SU-DHL-6 (cell line): Measurements from ENCODE around the gene PTPRJ.

Source experiments
- H2AFZ ChIP-seq: fragments of 200-600 bp; sonication (generic); 2 replicates; pipeline ENCODE4 v1.6.1; 2014; ENCODE audit warnings: low read depth, mild to moderate bottlenecking, moderate library complexity, mixed read lengths, antibody characterized with exemption, low read length; ENCODE audit not compliant: severe bottlenecking
- H3F3A ChIP-seq: fragments of 200-600 bp; shearing (Covaris generic); 2 replicates; pipeline ENCODE4 v1.6.0; 2016; ENCODE audit warnings: antibody characterized with exemption, mild to moderate bottlenecking; ENCODE audit not compliant: insufficient read depth
- H3K27ac ChIP-seq: fragments of 200-600 bp; sonication (generic); 2 replicates; pipeline ENCODE4 v1.5.1; 2016; ENCODE audit warnings: low read depth, mild to moderate bottlenecking, low read length, moderate library complexity, mixed read lengths
- H3K27me3 ChIP-seq: fragments of 200-600 bp; sonication (generic), shearing (Covaris generic); 2 replicates; pipeline ENCODE4 v1.6.0; 2014; ENCODE audit warnings: mild to moderate bottlenecking, low read length
- H3K36me3 ChIP-seq: fragments of 200-600 bp; sonication (generic); 2 replicates; pipeline ENCODE4 v1.6.1; 2014; ENCODE audit warnings: mild to moderate bottlenecking, low read length, mixed read lengths
- H3K4me2 ChIP-seq: fragments of 300-600, 200-600 bp; shearing (Covaris generic), sonication (generic); 2 replicates; pipeline ENCODE4 v1.6.0; 2014; ENCODE audit warnings: low read length, low read depth, mild to moderate bottlenecking; ENCODE audit not compliant: poor library complexity, severe bottlenecking
- H3K4me3 ChIP-seq: fragments of 200-600 bp; sonication (generic); 2 replicates; pipeline ENCODE4 v1.5.1; 2014; ENCODE audit warnings: antibody characterized with exemption, low read length, mild to moderate bottlenecking, mixed read lengths; ENCODE audit not compliant: insufficient read depth, poor library complexity, severe bottlenecking
- H3K79me2 ChIP-seq: fragments of 200-600 bp; sonication (generic); 2 replicates; pipeline ENCODE4 v1.6.1; 2014; ENCODE audit warnings: mild to moderate bottlenecking, low read length, moderate library complexity; ENCODE audit not compliant: insufficient read depth
- H3K9ac ChIP-seq: fragments of 200-600 bp; sonication (generic); 2 replicates; pipeline ENCODE4 v1.7.0; 2014; ENCODE audit warnings: mild to moderate bottlenecking, low read length
- H3K9me2 ChIP-seq: fragments of 200-600 bp; sonication (generic); replicated peaks from 2 replicates; pipeline ENCODE4 v1.6.1; 2014; ENCODE audit warnings: low read length; ENCODE audit not compliant: insufficient read depth
- H3K9me3 ChIP-seq: fragments of 200-600 bp; sonication (generic); 2 replicates; pipeline ENCODE4 v1.6.1; 2014; ENCODE audit warnings: low read length, mixed read lengths; ENCODE audit not compliant: insufficient read depth
- H4K20me1 ChIP-seq: fragments of 200-600 bp; sonication (generic); 2 replicates; pipeline ENCODE4 v1.6.1; 2014; ENCODE audit warnings: low read depth, mild to moderate bottlenecking, antibody characterized with exemption, low read length, moderate library complexity, mixed read lengths
- CTCF ChIP-seq: fragments of 200-600 bp; sonication (generic); IDR thresholded peaks from one replicate; pipeline ENCODE4 v1.5.1; 2017; ENCODE audit warnings: antibody characterized with exemption, mild to moderate bottlenecking, low read length, moderate library complexity; ENCODE audit not compliant: insufficient read depth, poor library complexity, severe bottlenecking
- EZH2phosphoT487 ChIP-seq: fragments of 200-600 bp; sonication (generic), shearing (Covaris generic); conservative IDR thresholded peaks from 2 replicates; pipeline ENCODE4 v1.6.1; 2018; ENCODE audit warnings: mild to moderate bottlenecking, antibody characterized with exemption, low read length, moderate library complexity, mixed read lengths

The PTPRJ gene

GRCh38 chr11:47938791-47939560, 41.4 kb upstream of the PTPRJ start:
- H3K27ac ChIP-seq = no peak overlapping the region
- H3K27me3 ChIP-seq = no peaks in the 10 kb centered on the region
- no peaks in the 10 kb centered on the region for H3K9me2 ChIP-seq
- H3K36me3 ChIP-seq = no peaks in the 10 kb centered on the region
- TF ChIP-seq CTCF = no peak
- H3K9me3 ChIP-seq = no peaks in the 10 kb centered on the region
- H3K4me3 ChIP-seq = no peak overlapping the region
- no peaks in the 10 kb centered on the region for H3F3A ChIP-seq
- no peak overlapping the region for H3K9ac ChIP-seq
- no peaks in the 10 kb centered on the region for H3K79me2 ChIP-seq
- no peak overlapping the region for H3K4me2 ChIP-seq
- no peaks in the 10 kb centered on the region for H4K20me1 ChIP-seq
- H2AFZ ChIP-seq = no peak overlapping the region

- H2AFZ ChIP-seq = no peak overlapping the region
- no peak overlapping the region for H3K27ac ChIP-seq
- TF ChIP-seq EZH2phosphoT487 (no peak), CTCF (no peak)
- H3K9me3 ChIP-seq = no peaks in the 10 kb centered on the region
- H3K4me3 ChIP-seq = no peak overlapping the region
- no peaks in the 10 kb centered on the region for H3F3A ChIP-seq
- no peaks in the 10 kb centered on the region for H3K79me2 ChIP-seq
- H3K9me2 ChIP-seq = no peaks in the 10 kb centered on the region
- H4K20me1 ChIP-seq = no peaks in the 10 kb centered on the region
- no peaks in the 10 kb centered on the region for H3K27me3 ChIP-seq
- no peak overlapping the region for H3K9ac ChIP-seq
- H3K36me3 ChIP-seq = no peaks in the 10 kb centered on the region
- H3K4me2 ChIP-seq = no peak overlapping the region
These were observed 39.3 kb upstream of the PTPRJ start for GRCh38 chr11:47940904-47941649.

- Histone ChIP-seq H4K20me1 (no peaks in the 10 kb centered on the region), H3K9ac (no peak overlapping the region), H3K79me2 (no peaks in the 10 kb centered on the region), H3K36me3 (no peaks in the 10 kb centered on the region), H3F3A (no peaks in the 10 kb centered on the region), H3K4me2 (no peak overlapping the region), H2AFZ (no peak overlapping the region), H3K4me3 (no peak overlapping the region), H3K9me2 (no peaks in the 10 kb centered on the region), H3K27ac (no peak overlapping the region), H3K9me3 (no peaks in the 10 kb centered on the region), H3K27me3 (no peaks in the 10 kb centered on the region)
- TF ChIP-seq CTCF = no peak
- TF ChIP-seq EZH2phosphoT487 = no peak
These were observed 38.3 kb upstream of the PTPRJ start for GRCh38 chr11:47941907-47942558.
